Ishikawa (cell line): ENCODE results near the gene PRRT4.

Experiments
- CEBPB ChIP-seq: IDR thresholded peaks from 2 replicates; pipeline ENCODE4 v1.6.1; 2012
- CREB1 ChIP-seq: IDR thresholded peaks from 2 replicates; pipeline ENCODE4 v1.6.1; 2012; ENCODE audit warnings: low read depth
- EP300 ChIP-seq: IDR thresholded peaks from 2 replicates; pipeline ENCODE4 v1.6.1; 2012; ENCODE audit warnings: borderline replicate concordance
- NFIC ChIP-seq: IDR thresholded peaks from 2 replicates; pipeline ENCODE4 v1.6.1; 2012
- RAD21 ChIP-seq: IDR thresholded peaks from 2 replicates; pipeline ENCODE4 v1.6.1; 2012; ENCODE audit warnings: low read depth
- TAF1 ChIP-seq: IDR thresholded peaks from 2 replicates; pipeline ENCODE4 v1.6.1; 2012; ENCODE audit warnings: low read depth, mild to moderate bottlenecking
- TEAD4 ChIP-seq: IDR thresholded peaks from 2 replicates; pipeline ENCODE4 v1.6.1; 2012
- ZBTB7A ChIP-seq: IDR thresholded peaks from 2 replicates; pipeline ENCODE4 v1.6.1; 2012; ENCODE audit warnings: low read depth
- TF ChIP-seq, protein P1 (sequence below): IDR thresholded peaks from 2 replicates; pipeline ENCODE4 v1.6.1; 2012
- TF ChIP-seq, protein P2 (sequence below): IDR thresholded peaks from 2 replicates; pipeline ENCODE4 v1.6.1; 2012

- TF ChIP-seq NFIC (no peak), TAF1 (no peak), CREB1 (no peak), EP300 (no peak), TEAD4 (no peak), ZBTB7A (no peak), RAD21 (no peak), CEBPB (no peak)
- TF ChIP-seq, protein P1, sequence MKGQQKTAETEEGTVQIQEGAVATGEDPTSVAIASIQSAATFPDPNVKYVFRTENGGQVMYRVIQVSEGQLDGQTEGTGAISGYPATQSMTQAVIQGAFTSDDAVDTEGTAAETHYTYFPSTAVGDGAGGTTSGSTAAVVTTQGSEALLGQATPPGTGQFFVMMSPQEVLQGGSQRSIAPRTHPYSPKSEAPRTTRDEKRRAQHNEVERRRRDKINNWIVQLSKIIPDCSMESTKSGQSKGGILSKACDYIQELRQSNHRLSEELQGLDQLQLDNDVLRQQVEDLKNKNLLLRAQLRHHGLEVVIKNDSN: no peak
- TF ChIP-seq, protein P2, sequence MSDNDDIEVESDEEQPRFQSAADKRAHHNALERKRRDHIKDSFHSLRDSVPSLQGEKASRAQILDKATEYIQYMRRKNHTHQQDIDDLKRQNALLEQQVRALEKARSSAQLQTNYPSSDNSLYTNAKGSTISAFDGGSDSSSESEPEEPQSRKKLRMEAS: no peak
Measured at GRCh38 chr7:128365432-128365831, 3.9 kb upstream of the PRRT4 start.
